HepG2 (cell line): ENCODE results near the gene EEPD1. TPM values are rescaled to one million over a fixed set of nuclear protein-coding genes. Genes with fewer than 3 reads are reported as not detected.

Experiments
- ATAC-seq: fragments of 200-7000 bp; cut with Tn5 transposase; 3 replicates; pipeline ENCODE4 v1.9.1; 2020; ENCODE audit warnings: mild to moderate bottlenecking, moderate library complexity
- BruUV-seq: library from RNA; stranded (reverse); fragments of 400-500 nt; replicated peaks from 2 replicates; lab custom pipeline; 2021; lab: Mats Ljungman, UMichigan
- CTCF ChIA-PET: fragments of 300-600 bp; formaldehyde crosslinking; extraction: SDS; loops from one replicate; lab custom pipeline; 2021; ENCODE audit warnings: low total read pairs, inconsistent platforms, low intra/inter-chr PET ratio; lab: Yijun Ruan, JAX
- POLR2A ChIA-PET: fragments of 350-600 bp; sonication (Branson Sonifier 250); formaldehyde crosslinking; loops from one replicate; lab custom pipeline; 2020; ENCODE audit warnings: antibody characterized with exemption, inconsistent platforms; lab: Yijun Ruan, JAX
- DNase-seq: peaks from one replicate; pipeline ENCODE4 v3.0.0-alpha.2; 2015; ENCODE audit warnings: low spot score
- FAIRE-seq: peaks from 3 replicates; lab custom pipeline; 2011; peaks lifted over from hg19 to GRCh38; lab: Jason Lieb, UNC
- H2AFZ ChIP-seq: one replicate; pipeline ENCODE4 v1.6.1; 2011; ENCODE audit warnings: low read length, inconsistent platforms
- H3K27ac ChIP-seq: fragments of 300-600 bp; 3 replicates; pipeline ENCODE4 v1.8.0; 2011; ENCODE audit warnings: mixed run types, mild to moderate bottlenecking, mixed read lengths, low read length, inconsistent platforms; ENCODE audit not compliant: insufficient read depth; ENCODE audit errors: extremely low read length
- H3K27me3 ChIP-seq, 2 experiments: fragments of 200-600 bp in 1 of 2; 2 replicates in 1 of 2; 3 replicates in 1 of 2; pipeline versions ENCODE4 v1.6.0 to v1.8.0; 2011; ENCODE audit warnings: low read length in 2 of 2, mild to moderate bottlenecking in 2 of 2, moderate library complexity in 2 of 2, inconsistent platforms in 1 of 2; ENCODE audit not compliant: insufficient read depth in 2 of 2, control insufficient read depth in 1 of 2
- H3K36me3 ChIP-seq, 2 experiments: fragments of 200-600 bp in 1 of 2; replicated peaks in 1 of 2; 2 replicates in 1 of 2; 3 replicates in 1 of 2; pipeline versions ENCODE4 v1.5.1 to v1.8.0; 2011; ENCODE audit warnings: low read length in 2 of 2, inconsistent platforms in 1 of 2; ENCODE audit not compliant: insufficient read depth in 2 of 2, control insufficient read depth in 1 of 2
- H3K4me1 ChIP-seq: 2 replicates; pipeline ENCODE4 v1.5.1; 2012; ENCODE audit warnings: low read length, inconsistent platforms; ENCODE audit not compliant: insufficient read depth
- H3K4me2 ChIP-seq: 2 replicates; pipeline ENCODE4 v1.6.0; 2011; ENCODE audit warnings: low read depth, low read length, inconsistent platforms
- H3K4me3 ChIP-seq, 3 experiments: fragments of 200-600 bp in 1 of 3; sonication (generic), shearing (Covaris generic) in 1 of 3; replicated peaks in 1 of 3; 2 replicates each; pipeline ENCODE4 v1.5.1; 2011 to 2016; ENCODE audit warnings: low read length in 3 of 3, inconsistent platforms in 2 of 3, low read depth in 2 of 3, mild to moderate bottlenecking in 2 of 3, control low read depth in 1 of 3, mixed read lengths in 1 of 3; ENCODE audit not compliant: insufficient read depth in 1 of 3
- H3K79me2 ChIP-seq: one replicate; pipeline ENCODE4 v1.6.1; 2011; ENCODE audit warnings: low read length, inconsistent platforms; ENCODE audit not compliant: insufficient read depth
- H3K9ac ChIP-seq: 2 replicates; pipeline ENCODE4 v1.6.0; 2011; ENCODE audit warnings: mild to moderate bottlenecking, low read depth, low read length, inconsistent platforms; ENCODE audit not compliant: insufficient read depth
- H3K9me3 ChIP-seq: 2 replicates; pipeline ENCODE4 v1.5.1; 2012; ENCODE audit warnings: mild to moderate bottlenecking, low read length
- H4K20me1 ChIP-seq: 2 replicates; pipeline ENCODE4 v1.6.0; 2011; ENCODE audit warnings: inconsistent platforms, mild to moderate bottlenecking, low read length, moderate library complexity; ENCODE audit not compliant: insufficient read depth
- CHD2 ChIP-seq: IDR thresholded peaks from 2 replicates; pipeline ENCODE4 v1.6.1; 2011; ENCODE audit warnings: low read depth, low read length, improper control_type of control experiment
- CREBL2 ChIP-seq: sonication (generic); formaldehyde crosslinking; IDR thresholded peaks from 2 replicates; pipeline ENCODE4 v1.8.1; 2023; ENCODE audit warnings: missing genetic modification reagents, mild to moderate bottlenecking, borderline replicate concordance
- DNMT1 ChIP-seq: sonication (generic); formaldehyde crosslinking; IDR thresholded peaks from 2 replicates; pipeline ENCODE4 v1.5.1; 2020; ENCODE audit warnings: mild to moderate bottlenecking, missing genetic modification reagents
- E2F2 ChIP-seq: sonication (generic); formaldehyde crosslinking; IDR thresholded peaks from 2 replicates; pipeline ENCODE4 v1.4.0; 2020; ENCODE audit warnings: missing genetic modification reagents, borderline replicate concordance
- FOXK1 ChIP-seq: sonication (generic); formaldehyde crosslinking; IDR thresholded peaks from 2 replicates; pipeline ENCODE4 v1.4.0; 2020; ENCODE audit warnings: low read depth, missing genetic modification reagents, borderline replicate concordance
- GATAD2A ChIP-seq: IDR thresholded peaks from 2 replicates; pipeline ENCODE4 v1.6.1; 2016
- GLI4 ChIP-seq: sonication (generic); formaldehyde crosslinking; IDR thresholded peaks from 2 replicates; pipeline ENCODE4 v1.5.1; 2020; ENCODE audit warnings: missing genetic modification reagents, mild to moderate bottlenecking, moderate library complexity, borderline replicate concordance
- MAFG ChIP-seq: sonication (generic); formaldehyde crosslinking; IDR thresholded peaks from 2 replicates; pipeline ENCODE4 v1.5.1; 2020; ENCODE audit warnings: mild to moderate bottlenecking, missing genetic modification reagents
- MLLT10 ChIP-seq: sonication (generic); formaldehyde crosslinking; IDR thresholded peaks from 2 replicates; pipeline ENCODE4 v1.4.0; 2020; ENCODE audit warnings: missing genetic modification reagents
- NFYC ChIP-seq: IDR thresholded peaks from 2 replicates; pipeline ENCODE4 v1.6.1; 2016; ENCODE audit warnings: missing genetic modification reagents, missing compliant biosample characterization
- PRMT3 ChIP-seq: sonication (generic); formaldehyde crosslinking; IDR thresholded peaks from 2 replicates; pipeline ENCODE4 v1.8.1; 2022; ENCODE audit warnings: low read depth, mild to moderate bottlenecking, moderate library complexity, missing genetic modification reagents, borderline replicate concordance
- ZNF121 ChIP-seq: sonication (generic); formaldehyde crosslinking; IDR thresholded peaks from 2 replicates; pipeline ENCODE4 v1.5.0; 2020; ENCODE audit warnings: mild to moderate bottlenecking, missing genetic modification reagents
- ZNF597 ChIP-seq: sonication (generic); formaldehyde crosslinking; IDR thresholded peaks from 2 replicates; pipeline ENCODE4 v1.5.0; 2020; ENCODE audit warnings: missing genetic modification reagents
- WGBS: methylation state at CpG from one replicate; pipeline ENCODE4 v1.1.6; 2017; ENCODE audit warnings: low lambda C conversion rate; 5-methylcytosine and 5-hydroxymethylcytosine counted together
- in situ Hi-C: cut with HindIII; loops from 2 replicates; pipeline ENCODE4 v1.10.0; 2017; ENCODE audit warnings: low pct_unique_long_range_greater_than_20kb; ENCODE audit not compliant: extremely low pct_ligation_motif_present
- intact Hi-C: fragments of 100-400 bp; cut with micrococcal nuclease; formaldehyde crosslinking; loops from one replicate; pipeline ENCODE4 v1.10.0; 2022; ENCODE audit not compliant: unreplicated experiment
- polyA plus RNA-seq, 8 experiments: library from polyadenylated mRNA; depleted of rRNA in 3 of 8; stranded (reverse) in 7 of 8; unstranded in 1 of 8; fragments of >200 nt; fragmentation: Illumina TruSeq in 4 of 8; extraction: Trizol in 4 of 8; gene quantifications; 2 replicates each; pipeline versions ENCODE4 v1.2.1 to v1.2.3, GENCODE V29; 2011 to 2016; ENCODE audit warnings: low read depth in 4 of 8, missing spikeins in 1 of 8, mixed read lengths in 1 of 8; ENCODE audit not compliant: insufficient read depth in 1 of 8
- total RNA-seq, 5 experiments: library from RNA; depleted of rRNA; stranded (reverse); fragments of >200 nt; fragmentation: Illumina TruSeq; extraction: Trizol; gene quantifications; 2 replicates each; pipeline ENCODE4 v1.2.3, GENCODE V29; 2016; ENCODE audit warnings: low read depth in 1 of 5

Gene EEPD1
- total and polyA plus RNA-seq, 2 of the 13 experiments (the other 11 are each of a cell fraction or from before 2014, with no cell fraction given), result 10.1 to 16.4 TPM

- TF ChIP-seq DNMT1 (no peak), GLI4 (no peak), ZNF597 (no peak), CHD2 (no peak), FOXK1 (CRISPR knock-in tag) (no peak), CREBL2 (CRISPR knock-in tag) (no peak), GATAD2A (CRISPR knock-in tag) (no peak)
Observed at GRCh38 chr7:36203071-36203790, 50.2 kb downstream of the EEPD1 start (continued).

GRCh38 chr7:36204044-36204663 lies 51.1 kb downstream of the EEPD1 start:
- no TSS peak for BruUV-seq
- H3K4me3 ChIP-seq, result no peak overlapping the region
- H3K4me1 ChIP-seq, result peaks cover 72% of the 10 kb centered on the region
- no peak overlapping the region for H3K9ac ChIP-seq
- no peaks in the 10 kb centered on the region for H3K27me3 ChIP-seq
- H3K27ac ChIP-seq, result no peak overlapping the region
- peaks cover 8% of the 10 kb centered on the region in 2 experiments; a peak in 4 of 5 replicates for H3K36me3 ChIP-seq
- DNase-seq, result no peak
- intact Hi-C loops, result no loop called here
- in situ Hi-C loops, result no loop called here
- H4K20me1 ChIP-seq, result no peaks in the 10 kb centered on the region
- ChIA-PET CTCF (no interaction called here), POLR2A (no interaction called here)
- H3K79me2 ChIP-seq, result peaks cover 13% of the 10 kb centered on the region
- H2AFZ ChIP-seq, result no peak overlapping the region
- no peak for FAIRE-seq
- no peak for ATAC-seq
- H3K4me2 ChIP-seq, result no peak overlapping the region
- no peaks in the 10 kb centered on the region for H3K9me3 ChIP-seq
- WGBS, result 79% methylated on average over 5 of the region's 5 CpGs
- no peak for TF ChIP-seq NFYC (CRISPR knock-in tag)
- no peak for TF ChIP-seq E2F2 (CRISPR knock-in tag)
- no peak for TF ChIP-seq PRMT3
- TF ChIP-seq MAFG (CRISPR knock-in tag), result no peak
- TF ChIP-seq MLLT10 (CRISPR knock-in tag), result no peak
- TF ChIP-seq ZNF121 (CRISPR knock-in tag), result peak; percentile 87
